GM12878 (cell line): ENCODE results near the gene UIMC1. TPM values are rescaled to one million over a fixed set of nuclear protein-coding genes. Genes with fewer than 3 reads are reported as not detected.

Experiments
- ATAC-seq: fragments of 200-7000 bp; cut with Tn5 transposase; 3 replicates; pipeline ENCODE4 v1.9.1; 2020; ENCODE audit warnings: mild to moderate bottlenecking, moderate library complexity
- BruUV-seq: library from RNA; stranded (reverse); fragments of 400-500 nt; replicated peaks from 2 replicates; lab custom pipeline; 2021; lab: Mats Ljungman, UMichigan
- CTCF ChIA-PET: fragments of 300-600 bp; sonication (Branson Sonifier 250); formaldehyde crosslinking; extraction: SDS; loops from one replicate; lab custom pipeline; 2021; ENCODE audit warnings: inconsistent platforms; lab: Yijun Ruan, JAX
- POLR2A ChIA-PET: fragments of 350-600 bp; formaldehyde crosslinking; extraction: SDS; loops from one replicate; lab custom pipeline; 2021; ENCODE audit warnings: inconsistent platforms; lab: Charles Lee
- RAD21 ChIA-PET: fragments of 300-600 bp; sonication (Branson Sonifier 250); formaldehyde crosslinking; loops from one replicate; lab custom pipeline; 2023; ENCODE audit warnings: antibody characterized with exemption; ENCODE audit not compliant: unreplicated experiment; lab: Charles Lee
- SMC1A ChIA-PET: fragments of 300-600 bp; sonication (Branson Sonifier 250); formaldehyde crosslinking; loops from one replicate; lab custom pipeline; 2023; ENCODE audit not compliant: unreplicated experiment, uncharacterized antibody; lab: Charles Lee
- DNase-seq: peaks from one replicate; pipeline ENCODE4 v3.0.0-alpha.2; 2011; ENCODE audit warnings: low read depth, low spot score
- FAIRE-seq: peaks from 3 replicates; lab custom pipeline; 2011; peaks lifted over from hg19 to GRCh38; lab: Jason Lieb, UNC
- H2AFZ ChIP-seq: 2 replicates; pipeline ENCODE4 v1.6.0; 2011; ENCODE audit warnings: low read depth, low read length, control low read depth; ENCODE audit not compliant: control insufficient read depth
- H3K27ac ChIP-seq: 2 replicates; pipeline ENCODE4 v1.5.1; 2011; ENCODE audit warnings: control low read depth; ENCODE audit not compliant: control insufficient read depth, insufficient read depth
- H3K27me3 ChIP-seq, 2 experiments: replicated peaks in 1 of 2; 2 replicates each; pipeline versions ENCODE4 v1.6.0 to v1.6.1; 2011; ENCODE audit warnings: low read length in 1 of 2; ENCODE audit not compliant: control insufficient read depth in 2 of 2, insufficient read depth in 2 of 2
- H3K36me3 ChIP-seq, 2 experiments: 2 replicates each; pipeline ENCODE4 v1.5.1; 2011; ENCODE audit warnings: low read length in 1 of 2; ENCODE audit not compliant: control insufficient read depth in 2 of 2, insufficient read depth in 2 of 2
- H3K4me1 ChIP-seq: 2 replicates; pipeline ENCODE4 v1.6.1; 2011; ENCODE audit warnings: mild to moderate bottlenecking, low read length, moderate library complexity, mixed read lengths; ENCODE audit not compliant: control insufficient read depth, insufficient read depth
- H3K4me2 ChIP-seq: 2 replicates; pipeline ENCODE4 v1.6.0; 2011; ENCODE audit warnings: control low read depth; ENCODE audit not compliant: control insufficient read depth, insufficient read depth
- H3K4me3 ChIP-seq: fragments of 200-600 bp; sonication (generic); 2 replicates; pipeline ENCODE4 v1.5.1; 2016
- H3K79me2 ChIP-seq: 2 replicates; pipeline ENCODE4 v1.6.0; 2011; ENCODE audit warnings: low read length; ENCODE audit not compliant: control insufficient read depth, insufficient read depth
- H3K9ac ChIP-seq: 2 replicates; pipeline ENCODE4 v1.8.0; 2011; ENCODE audit warnings: low read length, control low read depth, mixed read lengths; ENCODE audit not compliant: control insufficient read depth, insufficient read depth
- H3K9me3 ChIP-seq: replicated peaks from 3 replicates; pipeline ENCODE4 v1.5.1; 2011; ENCODE audit warnings: mild to moderate bottlenecking, low read length; ENCODE audit not compliant: control insufficient read depth, insufficient read depth
- H4K20me1 ChIP-seq: 2 replicates; pipeline ENCODE4 v1.6.0; 2011; ENCODE audit not compliant: control insufficient read depth, insufficient read depth
- BMI1 ChIP-seq: fragments of 450-650 bp; IDR thresholded peaks from 2 replicates; pipeline ENCODE4 v1.6.1; 2016; ENCODE audit warnings: mild to moderate bottlenecking, moderate library complexity, borderline replicate concordance
- CREM ChIP-seq: IDR thresholded peaks from 2 replicates; pipeline ENCODE4 v1.6.1; 2014; ENCODE audit warnings: antibody characterized with exemption, low read depth
- GATAD2B ChIP-seq: fragments of 450-650 bp; conservative IDR thresholded peaks from 2 replicates; pipeline ENCODE4 v1.6.1; 2017; ENCODE audit warnings: low read depth, mild to moderate bottlenecking, moderate library complexity
- HCFC1 ChIP-seq: fragments of 150-350 bp; IDR thresholded peaks from 2 replicates; pipeline ENCODE4 v1.6.1; 2014; ENCODE audit warnings: low read length
- HDGF ChIP-seq: fragments of 450-650 bp; IDR thresholded peaks from 2 replicates; pipeline ENCODE4 v1.6.1; 2016; ENCODE audit warnings: antibody characterized with exemption
- KDM1A ChIP-seq: fragments of 200-600 bp; sonication (generic); IDR thresholded peaks from 2 replicates; pipeline ENCODE4 v1.6.1; 2016; ENCODE audit warnings: borderline replicate concordance
- POLR2AphosphoS5 ChIP-seq: IDR thresholded peaks from 2 replicates; pipeline ENCODE4 v1.6.1; 2011; ENCODE audit warnings: mild to moderate bottlenecking, low read length, inconsistent platforms
- RCOR1 ChIP-seq: conservative IDR thresholded peaks from 2 replicates; pipeline ENCODE4 v1.6.1; 2012; ENCODE audit warnings: low read depth, low read length, improper control_type of control experiment
- RELA ChIP-seq: fragments of 450-650 bp; IDR thresholded peaks from 2 replicates; pipeline ENCODE4 v1.8.0; 2014; ENCODE audit warnings: borderline replicate concordance; ENCODE audit not compliant: partially characterized antibody
- SIN3A ChIP-seq: IDR thresholded peaks from 2 replicates; pipeline ENCODE4 v1.6.1; 2012; ENCODE audit warnings: low read depth, low read length, improper control_type of control experiment
- ZNF622 ChIP-seq: fragments of 450-650 bp; IDR thresholded peaks from 2 replicates; pipeline ENCODE4 v1.6.1; 2017; ENCODE audit warnings: mild to moderate bottlenecking, inconsistent platforms
- ZZZ3 ChIP-seq: IDR thresholded peaks from 2 replicates; pipeline ENCODE4 v1.6.1; 2011; ENCODE audit warnings: low read depth; ENCODE audit not compliant: control insufficient read depth, insufficient read length
- WGBS: methylation state at CpG from one replicate; pipeline ENCODE4 v1.1.6; 2016; ENCODE audit warnings: low lambda C conversion rate; ENCODE audit not compliant: insufficient replicate concordance, insufficient coverage; ENCODE audit errors: missing lambda C conversion rate; 5-methylcytosine and 5-hydroxymethylcytosine counted together
- in situ Hi-C: fragments of 300-500 bp; cut with MboI; formaldehyde crosslinking; loops from 9 replicates; pipeline ENCODE4 v1.14.3; 2018; ENCODE audit warnings: mixed read lengths
- intact Hi-C: fragments of 100-400 bp; cut with micrococcal nuclease; formaldehyde crosslinking; loops from one replicate; pipeline ENCODE4 v1.14.2; 2022; ENCODE audit not compliant: unreplicated experiment
- polyA plus RNA-seq, 11 experiments: library from polyadenylated mRNA; depleted of rRNA in 4 of 11; unstranded in 6 of 11; stranded (reverse) in 5 of 11; fragments of >200 nt; fragmentation: Nextera tagmentation in 4 of 11; fragmentation: Illumina TruSeq in 1 of 11; extraction: Ambion mirVana in 4 of 11; extraction: Trizol in 1 of 11; gene quantifications; 1 replicate in 1 of 11; 2 replicates in 10 of 11; pipeline versions ENCODE4 v1.2.1 to v1.2.3, GENCODE V29; 2011 to 2016; ENCODE audit warnings: inconsistent platforms in 2 of 11, missing spikeins in 2 of 11, low read depth in 1 of 11
- total RNA-seq, 4 experiments: library from RNA; depleted of rRNA in 3 of 4; stranded (reverse); fragments of >200 nt in 3 of 4; fragmentation: Illumina TruSeq in 1 of 4; extraction: Trizol in 1 of 4; gene quantifications; 2 replicates each; pipeline versions ENCODE4 v1.2.1 to v1.2.3, GENCODE V29; 2013 to 2021

UIMC1 gene
- total and polyA plus RNA-seq, 10 of the 15 experiments (the other 5 are each of a cell fraction or from before 2014, with no cell fraction given): 16.2 to 51.4 (median 32.7) TPM

GRCh38 chr5:176912115-176912514, 94.5 kb downstream of the UIMC1 start:
- DNase-seq: no peak
- H4K20me1 ChIP-seq: no peaks in the 10 kb centered on the region
- BruUV-seq: no TSS peak
- no peaks in the 10 kb centered on the region; the same call in 1 of the 2 replicates for H3K79me2 ChIP-seq
- 85% methylated on average over 2 of the region's 2 CpGs for WGBS
- intact Hi-C loops: no loop called here
- no peak overlapping the region for H3K27ac ChIP-seq
- ATAC-seq: no peak
- H3K4me1 ChIP-seq: no peaks in the 10 kb centered on the region
- POLR2A ChIA-PET: no interaction called here
- H3K4me2 ChIP-seq: no peak overlapping the region
- no peak for FAIRE-seq
- no peaks in the 10 kb centered on the region for H3K27me3 ChIP-seq
- H3K36me3 ChIP-seq: peaks cover 5 to 19% of the 10 kb centered on the region in 2 experiments
- no peak overlapping the region for H2AFZ ChIP-seq
- in situ Hi-C loops: no loop called here
- H3K9ac ChIP-seq: no peak overlapping the region
- RAD21 ChIA-PET: no interaction called here
- no peaks in the 10 kb centered on the region for H3K9me3 ChIP-seq
- H3K4me3 ChIP-seq: no peak overlapping the region
- TF ChIP-seq ZNF622 (no peak), POLR2AphosphoS5 (no peak), HDGF (no peak), ZZZ3 (no peak), CREM (no peak), SIN3A (no peak), BMI1 (no peak), RCOR1 (no peak), GATAD2B (no peak), KDM1A (no peak), HCFC1 (no peak), RELA (no peak)
- CTCF ChIA-PET: interaction anchor here (1.5 kb wide), 1 partner anchor 11 kb away, joined by 3 read pairs; no protein-coding TSS in a partner anchor
- SMC1A ChIA-PET: no interaction called here
